Trophoblast cell (in vitro differentiated cells and primary cell): ENCODE results near the gene ORM2.
"Not testable (repeated sequence)": the region's sequence is repeated elsewhere in the genome, so short reads cannot be mapped to it uniquely, and the experiment has no call there.

Source experiments
- DNase-seq, 2 donors: peaks; one replicate each; pipeline ENCODE4 v3.0.0-alpha.2; 2016
- H2AFZ ChIP-seq: 2 replicates; pipeline ENCODE4 v1.6.1; 2013; ENCODE audit warnings: low read length, moderate library complexity, mild to moderate bottlenecking; ENCODE audit not compliant: insufficient read depth, poor library complexity
- H2AK5ac ChIP-seq: 2 replicates; pipeline ENCODE4 v1.6.1; 2013; ENCODE audit warnings: mild to moderate bottlenecking, low read length
- H2BK120ac ChIP-seq: 2 replicates; pipeline ENCODE4 v1.6.1; 2013; ENCODE audit warnings: low read length, mild to moderate bottlenecking, moderate library complexity; ENCODE audit not compliant: insufficient read depth, poor library complexity
- H2BK12ac ChIP-seq: 2 replicates; pipeline ENCODE4 v1.6.1; 2013; ENCODE audit warnings: mild to moderate bottlenecking, low read length, moderate library complexity
- H2BK5ac ChIP-seq: 2 replicates; pipeline ENCODE4 v1.6.1; 2013; ENCODE audit warnings: low read length, low read depth, moderate library complexity, mild to moderate bottlenecking; ENCODE audit not compliant: poor library complexity
- H3K14ac ChIP-seq: 2 replicates; pipeline ENCODE4 v1.6.1; 2013; ENCODE audit warnings: mild to moderate bottlenecking, low read length
- H3K18ac ChIP-seq: 2 replicates; pipeline ENCODE4 v1.6.1; 2013; ENCODE audit warnings: mild to moderate bottlenecking, low read length
- H3K23ac ChIP-seq: 2 replicates; pipeline ENCODE4 v1.6.1; 2013; ENCODE audit warnings: low read length
- H3K27ac ChIP-seq: 2 replicates; pipeline ENCODE4 v1.5.1; 2013; ENCODE audit warnings: low read depth, mild to moderate bottlenecking, inconsistent platforms, low read length, moderate library complexity
- H3K27me3 ChIP-seq: 2 replicates; pipeline ENCODE4 v1.6.1; 2013; ENCODE audit warnings: inconsistent platforms, mild to moderate bottlenecking, low read length, moderate library complexity; ENCODE audit not compliant: insufficient read depth
- H3K36me3 ChIP-seq, 2 experiments: 1 replicate in 1 of 2; 2 replicates in 1 of 2; pipeline ENCODE4 v1.6.1; 2013; ENCODE audit warnings: low read length in 2 of 2, mild to moderate bottlenecking in 2 of 2, moderate library complexity in 1 of 2; ENCODE audit not compliant: insufficient read depth in 2 of 2, control insufficient read depth in 1 of 2
- H3K4ac ChIP-seq: 2 replicates; pipeline ENCODE4 v1.6.1; 2013; ENCODE audit warnings: low read depth, mild to moderate bottlenecking, low read length, moderate library complexity
- H3K4me1 ChIP-seq, 2 experiments: 1 replicate in 1 of 2; 2 replicates in 1 of 2; pipeline ENCODE4 v1.6.1; 2013; ENCODE audit warnings: low read length in 2 of 2, mild to moderate bottlenecking in 2 of 2, moderate library complexity in 1 of 2; ENCODE audit not compliant: insufficient read depth in 2 of 2, control insufficient read depth in 1 of 2
- H3K4me2 ChIP-seq: 2 replicates; pipeline ENCODE4 v1.6.1; 2013; ENCODE audit warnings: inconsistent platforms, mild to moderate bottlenecking, low read length, moderate library complexity
- H3K4me3 ChIP-seq: 2 replicates; pipeline ENCODE4 v1.5.1; 2013; ENCODE audit warnings: mild to moderate bottlenecking, low read depth, low read length, inconsistent platforms
- H3K79me1 ChIP-seq: one replicate; pipeline ENCODE4 v1.6.1; 2013; ENCODE audit warnings: low read length
- H3K79me2 ChIP-seq: 2 replicates; pipeline ENCODE4 v1.6.1; 2013; ENCODE audit warnings: low read length, mild to moderate bottlenecking; ENCODE audit not compliant: control insufficient read depth, insufficient read depth, poor library complexity
- H3K9ac ChIP-seq: 2 replicates; pipeline ENCODE4 v1.6.1; 2013; ENCODE audit warnings: mild to moderate bottlenecking, low read length
- H3K9me3 ChIP-seq: 2 replicates; pipeline ENCODE4 v1.6.1; 2013; ENCODE audit warnings: low read depth, mild to moderate bottlenecking, control low read depth, inconsistent platforms, low read length; ENCODE audit not compliant: insufficient read depth
- H4K12ac ChIP-seq: 2 replicates; pipeline ENCODE4 v1.6.1; 2013; ENCODE audit warnings: low read depth, mild to moderate bottlenecking, low read length, moderate library complexity
- H4K8ac ChIP-seq: 2 replicates; pipeline ENCODE4 v1.6.1; 2013; ENCODE audit warnings: low read depth, mild to moderate bottlenecking, low read length, moderate library complexity
- H4K91ac ChIP-seq: one replicate; pipeline ENCODE4 v1.6.1; 2013; ENCODE audit warnings: low read depth, mild to moderate bottlenecking, low read length, moderate library complexity
- WGBS: extraction: QIAGEN DNeasy Blood & Tissue Kit; methylation state at CpG from one replicate; pipeline ENCODE4 v1.1.7; 2013; ENCODE audit warnings: missing lambda C conversion rate; ENCODE audit not compliant: insufficient read length, insufficient coverage; ENCODE audit errors: extremely low coverage; 5-methylcytosine and 5-hydroxymethylcytosine counted together

Gene ORM2

DNA sequence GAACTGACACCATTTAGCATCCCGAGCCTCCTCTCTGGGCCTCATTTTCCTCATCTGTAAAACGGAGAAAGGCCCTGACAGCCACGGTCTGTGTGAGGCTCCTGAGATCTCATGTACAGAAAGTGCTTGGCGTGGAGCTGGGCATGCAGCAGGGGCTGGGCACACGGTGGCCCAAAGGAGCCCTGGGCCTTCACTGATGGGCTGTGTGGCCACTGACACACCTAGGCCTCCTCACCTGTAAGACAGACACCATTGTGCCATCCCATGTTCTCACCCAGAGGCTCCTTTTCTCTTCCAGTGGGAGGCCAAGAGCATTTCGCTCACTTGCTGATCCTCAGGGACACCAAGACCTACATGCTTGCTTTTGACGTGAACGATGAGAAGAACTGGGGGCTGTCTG is 5.2 kb upstream of the ORM2 start:
- no peaks in the 10 kb centered on the region for H3K9me3 ChIP-seq
- no peak overlapping the region for H3K4me2 ChIP-seq
- H2AK5ac ChIP-seq: no peak overlapping the region
- no peaks in the 10 kb centered on the region for H3K27me3 ChIP-seq
- no peak overlapping the region for H4K91ac ChIP-seq
- no peaks in the 10 kb centered on the region for H3K79me1 ChIP-seq
- H3K9ac ChIP-seq: no peak overlapping the region
- H3K4ac ChIP-seq: no peak overlapping the region
- no peak overlapping the region for H3K23ac ChIP-seq
- H3K36me3 ChIP-seq: no peaks in the 10 kb centered on the region
- H2BK120ac ChIP-seq: no peak overlapping the region
- no peak overlapping the region for H4K12ac ChIP-seq
- H3K27ac ChIP-seq: no peak overlapping the region
- H2AFZ ChIP-seq: no peak overlapping the region
- no peaks in the 10 kb centered on the region for H3K79me2 ChIP-seq
- H4K8ac ChIP-seq: no peak overlapping the region
- H2BK5ac ChIP-seq: no peak overlapping the region
- H3K4me1 ChIP-seq: no peaks in the 10 kb centered on the region
- H3K4me3 ChIP-seq: no peak overlapping the region
- no peak for DNase-seq
- H3K14ac ChIP-seq: no peak overlapping the region
- no peak overlapping the region for H3K18ac ChIP-seq
- H2BK12ac ChIP-seq: no peak overlapping the region
- no CpG with 5 or more reads among the region's 8 CpGs for WGBS

DNA sequence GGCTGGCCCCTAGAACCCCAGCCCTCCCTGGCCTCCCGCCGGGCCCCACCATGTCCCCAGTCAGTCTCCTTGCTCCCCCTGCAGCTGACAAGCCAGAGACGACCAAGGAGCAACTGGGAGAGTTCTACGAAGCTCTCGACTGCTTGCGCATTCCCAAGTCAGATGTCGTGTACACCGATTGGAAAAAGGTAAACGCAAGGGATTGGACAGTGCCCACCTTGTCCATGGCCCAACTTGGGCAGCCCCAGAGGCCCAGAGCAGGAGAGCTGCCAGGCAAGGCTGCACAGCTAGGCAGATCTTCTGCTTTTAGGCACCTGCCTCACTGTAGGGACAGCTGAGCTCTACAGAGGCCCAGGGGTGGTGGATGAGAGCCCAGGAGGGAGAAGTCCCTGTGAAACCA is 4.7 kb upstream of the ORM2 start:
- H3K79me2 ChIP-seq, H2BK120ac ChIP-seq, H4K8ac ChIP-seq, H2AFZ ChIP-seq, H3K4ac ChIP-seq, H3K18ac ChIP-seq, H2BK5ac ChIP-seq, H3K4me2 ChIP-seq, H3K79me1 ChIP-seq, H4K91ac ChIP-seq, H3K9ac ChIP-seq, H2BK12ac ChIP-seq, H3K23ac ChIP-seq, H4K12ac ChIP-seq, H3K36me3 ChIP-seq, H3K14ac ChIP-seq, DNase-seq, H3K4me3 ChIP-seq, H3K27ac ChIP-seq, H2AK5ac ChIP-seq, H3K9me3 ChIP-seq, H3K4me1 ChIP-seq, H3K27me3 ChIP-seq: not testable (repeated sequence)
- WGBS: no CpG with 5 or more reads among the region's 9 CpGs

DNA sequence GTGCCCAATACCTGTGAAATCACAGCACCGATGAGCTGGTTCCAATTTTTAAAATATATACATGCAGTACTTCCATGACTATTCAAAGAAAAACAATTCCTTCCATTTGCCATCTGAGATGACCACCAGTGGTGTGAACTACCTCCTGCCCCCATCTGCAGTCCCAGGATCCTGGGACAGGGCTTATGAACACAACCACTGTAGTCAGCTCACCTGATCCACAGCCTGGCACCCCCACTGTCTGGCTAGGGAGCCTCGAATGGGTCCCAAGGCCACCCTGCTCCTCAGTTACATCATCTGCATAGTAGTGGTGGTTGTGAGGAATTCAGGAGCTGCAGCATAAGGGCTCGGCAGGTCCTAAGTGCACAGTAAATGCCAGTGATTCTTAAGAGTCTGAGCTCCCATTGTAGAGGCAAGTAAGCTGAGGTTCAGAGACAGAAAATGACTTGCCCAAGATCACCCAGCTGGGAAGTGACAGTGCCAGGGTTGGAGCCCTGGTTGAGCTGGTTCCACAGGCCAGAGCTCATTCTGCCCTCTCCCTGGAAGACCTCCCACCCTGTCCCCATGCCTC is 3.9 kb upstream of the ORM2 start:
- H2AFZ ChIP-seq, H3K79me1 ChIP-seq, H2BK12ac ChIP-seq, H3K23ac ChIP-seq, H3K4ac ChIP-seq, H3K4me2 ChIP-seq, H3K27ac ChIP-seq, H3K14ac ChIP-seq, H3K4me1 ChIP-seq, H3K9me3 ChIP-seq, H4K91ac ChIP-seq, H2BK5ac ChIP-seq, H3K4me3 ChIP-seq, H4K8ac ChIP-seq, H3K79me2 ChIP-seq, H2AK5ac ChIP-seq, H3K9ac ChIP-seq, H3K27me3 ChIP-seq, H3K18ac ChIP-seq, H2BK120ac ChIP-seq, H4K12ac ChIP-seq, H3K36me3 ChIP-seq: not testable (repeated sequence)
- WGBS: no CpG with 5 or more reads among the region's 3 CpGs
- DNase-seq: peak; percentile 23 to 72

DNA sequence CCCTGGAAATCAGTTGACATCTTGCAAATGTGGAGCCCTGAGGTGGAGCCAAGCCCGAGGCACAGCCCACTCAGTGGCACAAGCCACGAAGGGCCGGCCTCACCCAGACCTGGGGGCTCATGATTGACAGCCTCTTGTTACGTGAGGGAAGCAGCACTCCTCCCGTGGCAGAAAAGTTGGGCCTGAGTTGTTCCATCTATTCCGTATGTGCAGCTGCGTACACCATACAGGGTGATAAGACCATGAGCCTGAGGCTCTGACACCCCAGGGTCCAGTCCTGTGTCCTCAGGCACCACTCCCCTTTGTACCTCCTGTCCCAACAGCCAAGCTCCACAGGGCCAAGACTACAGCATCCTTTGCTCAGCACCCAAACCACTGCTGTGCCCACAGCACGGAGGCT is 1.9 kb upstream of the ORM2 start:
- H3K4me1 ChIP-seq: no peaks in the 10 kb centered on the region
- no peak overlapping the region for H2BK12ac ChIP-seq
- H4K8ac ChIP-seq: no peak overlapping the region
- no peaks in the 10 kb centered on the region for H3K27me3 ChIP-seq
- no peak overlapping the region for H2AFZ ChIP-seq
- no peak overlapping the region for H4K12ac ChIP-seq
- no peak overlapping the region for H4K91ac ChIP-seq
- no peaks in the 10 kb centered on the region for H3K36me3 ChIP-seq
- no peaks in the 10 kb centered on the region for H3K9me3 ChIP-seq
- no CpG with 5 or more reads among the region's 8 CpGs for WGBS
- no peak overlapping the region for H2BK120ac ChIP-seq
- H3K18ac ChIP-seq: no peak overlapping the region
- H3K9ac ChIP-seq: no peak overlapping the region
- no peak overlapping the region for H2BK5ac ChIP-seq
- no peak overlapping the region for H2AK5ac ChIP-seq
- H3K79me2 ChIP-seq: no peaks in the 10 kb centered on the region
- no peak overlapping the region for H3K14ac ChIP-seq
- DNase-seq: no peak
- H3K4ac ChIP-seq: no peak overlapping the region
- H3K27ac ChIP-seq: no peak overlapping the region
- H3K4me3 ChIP-seq: no peak overlapping the region
- no peak overlapping the region for H3K23ac ChIP-seq
- no peak overlapping the region for H3K4me2 ChIP-seq
- H3K79me1 ChIP-seq: no peaks in the 10 kb centered on the region
